Osteocyte (in vitro differentiated cells): ENCODE results near the gene AKIRIN2. TPM values are rescaled to one million over a fixed set of nuclear protein-coding genes. Genes with fewer than 3 reads are reported as not detected.

ENCODE experiments used
- DNase-seq: peaks from one replicate; pipeline ENCODE4 v3.0.0; 2021; ENCODE audit warnings: mixed read lengths; ENCODE audit not compliant: unreplicated experiment; ENCODE audit errors: extremely low spot score
- H3K27ac Mint-ChIP-seq: one replicate; pipeline ENCODE4 v1.8.0; 2021; ENCODE audit warnings: mild to moderate bottlenecking, mixed read lengths; ENCODE audit not compliant: unreplicated experiment
- H3K27me3 Mint-ChIP-seq: one replicate; pipeline ENCODE4 v1.8.0; 2021; ENCODE audit warnings: mixed read lengths; ENCODE audit not compliant: unreplicated experiment
- H3K36me3 Mint-ChIP-seq: one replicate; pipeline ENCODE4 v1.8.0; 2021; ENCODE audit warnings: mixed read lengths; ENCODE audit not compliant: unreplicated experiment
- H3K4me1 Mint-ChIP-seq: one replicate; pipeline ENCODE4 v1.8.0; 2021; ENCODE audit warnings: mixed read lengths; ENCODE audit not compliant: unreplicated experiment
- H3K4me3 Mint-ChIP-seq: one replicate; pipeline ENCODE4 v1.8.0; 2021; ENCODE audit warnings: mild to moderate bottlenecking, moderate library complexity, mixed read lengths; ENCODE audit not compliant: unreplicated experiment
- H3K9me3 Mint-ChIP-seq: one replicate; pipeline ENCODE4 v1.8.0; 2021; ENCODE audit warnings: mixed read lengths; ENCODE audit not compliant: unreplicated experiment
- total RNA-seq: library from RNA; stranded (reverse); gene quantifications from 2 replicates; pipeline ENCODE4 v1.2.1, GENCODE V29; 2021
- TF ChIP-seq, protein P1 (sequence below): fragments of 200-600 bp; sonication (generic); IDR thresholded peaks from 2 replicates; pipeline ENCODE4 v1.5.0; 2021; ENCODE audit warnings: antibody characterized with exemption, mild to moderate bottlenecking, moderate library complexity

AKIRIN2 gene
- total RNA-seq, 1 donor from 2014 or later, result 68.1 TPM

GRCh38 chr6:87628424-87628823, 73.6 kb downstream of the AKIRIN2 start:
- no peak for DNase-seq
- TF ChIP-seq, protein P1, sequence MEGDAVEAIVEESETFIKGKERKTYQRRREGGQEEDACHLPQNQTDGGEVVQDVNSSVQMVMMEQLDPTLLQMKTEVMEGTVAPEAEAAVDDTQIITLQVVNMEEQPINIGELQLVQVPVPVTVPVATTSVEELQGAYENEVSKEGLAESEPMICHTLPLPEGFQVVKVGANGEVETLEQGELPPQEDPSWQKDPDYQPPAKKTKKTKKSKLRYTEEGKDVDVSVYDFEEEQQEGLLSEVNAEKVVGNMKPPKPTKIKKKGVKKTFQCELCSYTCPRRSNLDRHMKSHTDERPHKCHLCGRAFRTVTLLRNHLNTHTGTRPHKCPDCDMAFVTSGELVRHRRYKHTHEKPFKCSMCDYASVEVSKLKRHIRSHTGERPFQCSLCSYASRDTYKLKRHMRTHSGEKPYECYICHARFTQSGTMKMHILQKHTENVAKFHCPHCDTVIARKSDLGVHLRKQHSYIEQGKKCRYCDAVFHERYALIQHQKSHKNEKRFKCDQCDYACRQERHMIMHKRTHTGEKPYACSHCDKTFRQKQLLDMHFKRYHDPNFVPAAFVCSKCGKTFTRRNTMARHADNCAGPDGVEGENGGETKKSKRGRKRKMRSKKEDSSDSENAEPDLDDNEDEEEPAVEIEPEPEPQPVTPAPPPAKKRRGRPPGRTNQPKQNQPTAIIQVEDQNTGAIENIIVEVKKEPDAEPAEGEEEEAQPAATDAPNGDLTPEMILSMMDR, result no peak
- Mint-ChIP-seq H3K27me3 (no peaks in the 10 kb centered on the region), H3K9me3 (no peaks in the 10 kb centered on the region), H3K4me1 (peaks cover 3% of the 10 kb centered on the region), H3K27ac (no peak overlapping the region), H3K4me3 (no peak overlapping the region), H3K36me3 (peaks cover 14% of the 10 kb centered on the region)

Other genes with a start within 250 kb of the AKIRIN2 start
- gene SLC35A1, start 229.3 kb downstream of the AKIRIN2 start, total RNA-seq, result 17.2 and 19.0 TPM in 2 replicates
- gene RARS2, start 112.2 kb downstream of the AKIRIN2 start, total RNA-seq, result 40.1 and 42.0 TPM in 2 replicates
- gene ORC3, start 112.1 kb downstream of the AKIRIN2 start, total RNA-seq, result 21.4 and 22.0 TPM in 2 replicates